ENCODE measurements around the gene SCYL1.

SCYL1 gene

DNA sequence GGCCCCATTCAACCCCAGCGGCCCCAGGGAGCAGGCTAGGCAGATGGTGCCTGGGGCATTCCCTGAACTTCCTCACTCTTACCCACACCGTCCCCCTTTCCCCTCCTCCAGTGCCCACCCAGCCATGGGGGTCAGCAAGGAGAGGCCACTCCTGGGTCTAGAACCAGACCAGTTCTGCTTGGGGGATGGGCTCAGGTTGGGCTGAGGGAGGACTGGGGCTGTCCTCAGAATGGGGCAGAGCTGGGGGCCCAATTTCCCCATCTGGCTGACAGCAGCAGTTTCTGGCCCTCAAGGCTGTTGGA, 12.4 kb downstream of the SCYL1 start:
- no peak for DNase-seq (ENCODE audit: low read depth)

DNA sequence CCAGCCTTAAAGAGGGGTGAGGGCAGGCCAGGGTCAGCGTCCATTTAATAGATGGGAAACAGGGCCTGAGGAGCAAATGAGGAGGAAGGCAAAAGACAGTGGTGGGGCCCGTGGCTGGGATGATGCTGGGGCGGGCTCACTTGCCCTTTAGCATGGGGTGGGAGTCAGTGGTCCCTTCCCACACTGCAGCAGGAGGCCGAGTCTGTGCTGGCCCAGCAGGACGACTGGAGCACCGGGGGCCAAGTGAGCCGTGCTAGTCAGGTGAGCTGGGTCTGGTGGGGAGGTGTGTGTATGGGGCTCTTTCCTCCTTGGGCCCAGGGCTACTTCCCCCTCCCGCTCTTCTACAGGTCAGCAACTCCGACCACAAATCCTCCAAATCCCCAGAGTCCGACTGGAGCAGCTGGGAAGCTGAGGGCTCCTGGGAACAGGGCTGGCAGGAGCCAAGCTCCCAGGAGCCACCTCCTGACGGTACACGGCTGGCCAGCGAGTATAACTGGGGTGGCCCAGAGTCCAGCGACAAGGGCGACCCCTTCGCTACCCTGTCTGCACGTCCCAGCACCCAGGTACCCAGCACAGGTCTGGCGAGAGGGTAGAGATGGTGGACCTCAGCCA, 12.8 kb downstream of the SCYL1 start:
- DNase-seq (ENCODE audit: low read depth) = no peak

DNA sequence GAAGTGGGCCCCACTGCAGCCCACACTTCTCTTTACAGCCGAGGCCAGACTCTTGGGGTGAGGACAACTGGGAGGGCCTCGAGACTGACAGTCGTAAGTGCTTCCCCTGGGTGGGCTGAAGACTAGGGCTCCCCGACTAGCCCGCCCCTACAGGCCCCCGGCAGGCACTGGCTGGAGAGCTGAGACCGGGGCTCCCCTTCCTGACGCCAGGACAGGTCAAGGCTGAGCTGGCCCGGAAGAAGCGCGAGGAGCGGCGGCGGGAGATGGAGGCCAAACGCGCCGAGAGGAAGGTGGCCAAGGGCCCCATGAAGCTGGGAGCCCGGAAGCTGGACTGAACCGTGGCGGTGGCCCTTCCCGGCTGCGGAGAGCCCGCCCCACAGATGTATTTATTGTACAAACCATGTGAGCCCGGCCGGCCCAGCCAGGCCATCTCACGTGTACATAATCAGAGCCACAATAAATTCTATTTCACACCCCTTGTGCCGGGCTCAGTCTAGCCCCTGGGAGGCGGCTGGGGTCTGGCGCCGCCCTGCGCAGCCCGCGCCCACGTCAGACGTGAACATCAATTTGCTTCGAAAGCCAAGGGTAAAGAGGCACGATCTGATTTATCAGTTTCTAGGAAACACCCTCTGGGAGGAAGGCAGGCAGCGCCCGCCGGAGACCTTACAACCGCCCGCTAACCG, 13.5 kb downstream of the SCYL1 start:
- DNase-seq (ENCODE audit: low read depth) = no peak

DNA sequence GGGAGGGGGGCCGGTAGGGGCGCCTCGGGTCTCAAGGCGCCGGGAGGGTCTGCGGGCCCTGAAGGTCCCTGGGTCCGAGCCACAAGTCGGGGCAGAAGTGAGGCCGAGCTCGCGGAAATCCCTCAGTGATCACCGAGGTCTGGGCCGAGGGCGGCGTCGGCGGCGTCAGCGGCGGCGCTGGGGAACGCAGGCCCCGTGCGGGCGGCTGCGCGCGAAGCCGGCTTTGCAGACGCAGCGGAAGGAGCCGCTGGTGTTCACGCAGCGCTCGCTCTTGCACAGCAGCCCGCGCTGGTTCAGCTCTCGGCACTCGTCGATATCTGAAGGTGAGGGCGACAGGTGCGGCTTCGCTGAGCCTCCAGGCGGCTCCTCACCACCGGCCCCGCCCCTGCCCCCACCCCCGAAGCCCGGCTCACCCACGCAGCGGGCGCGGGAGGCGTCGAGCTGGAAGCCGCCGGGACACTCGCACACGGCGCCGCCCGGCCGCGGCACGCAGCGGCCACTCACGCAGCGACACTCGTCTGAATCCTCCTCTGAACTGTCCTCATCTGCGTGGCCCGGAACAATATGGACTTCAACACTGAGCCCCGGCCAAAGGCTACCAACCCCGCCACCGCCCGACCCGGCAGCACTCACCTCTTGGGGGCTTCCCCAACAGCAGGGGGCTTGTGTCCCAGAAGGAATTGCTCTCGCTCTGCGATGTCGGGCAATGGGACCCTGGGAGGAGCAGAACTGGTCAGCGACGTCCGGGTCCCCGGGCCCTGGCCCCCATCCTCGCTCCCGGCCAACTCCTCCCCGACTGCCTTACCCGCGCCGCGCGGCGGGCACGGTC, 14.2 kb downstream of the SCYL1 start:
- peak; percentile 32 for DNase-seq (ENCODE audit: low read depth)

DNA sequence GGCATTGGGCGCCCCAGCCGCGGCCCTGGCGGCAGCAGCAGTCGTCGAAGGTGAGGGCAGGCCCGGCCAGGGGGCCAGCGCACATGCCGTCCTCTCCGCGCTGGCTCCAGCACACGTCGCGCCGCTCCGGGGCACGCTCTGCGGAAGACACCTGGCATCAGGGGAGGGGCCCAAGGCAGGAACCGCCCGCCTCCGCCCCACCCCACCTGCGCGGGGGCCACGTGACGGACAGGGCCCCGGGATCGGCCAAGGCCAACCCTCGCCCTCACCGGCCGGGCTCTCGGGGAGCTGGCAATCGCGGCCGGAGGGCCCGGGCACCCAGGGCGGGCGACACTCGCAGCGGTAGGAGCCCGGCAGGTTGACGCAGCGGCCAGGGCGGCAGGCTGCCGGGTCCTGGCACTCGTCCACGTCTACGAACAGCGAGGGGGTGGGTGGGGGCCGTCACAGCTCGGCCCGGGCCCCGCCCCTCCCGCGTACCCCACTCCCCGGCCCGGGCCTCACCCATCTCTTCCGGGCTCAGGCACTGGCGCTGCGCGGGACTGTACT, 14.9 kb downstream of the SCYL1 start:
- DNase-seq (ENCODE audit: low read depth) = no peak

DNA sequence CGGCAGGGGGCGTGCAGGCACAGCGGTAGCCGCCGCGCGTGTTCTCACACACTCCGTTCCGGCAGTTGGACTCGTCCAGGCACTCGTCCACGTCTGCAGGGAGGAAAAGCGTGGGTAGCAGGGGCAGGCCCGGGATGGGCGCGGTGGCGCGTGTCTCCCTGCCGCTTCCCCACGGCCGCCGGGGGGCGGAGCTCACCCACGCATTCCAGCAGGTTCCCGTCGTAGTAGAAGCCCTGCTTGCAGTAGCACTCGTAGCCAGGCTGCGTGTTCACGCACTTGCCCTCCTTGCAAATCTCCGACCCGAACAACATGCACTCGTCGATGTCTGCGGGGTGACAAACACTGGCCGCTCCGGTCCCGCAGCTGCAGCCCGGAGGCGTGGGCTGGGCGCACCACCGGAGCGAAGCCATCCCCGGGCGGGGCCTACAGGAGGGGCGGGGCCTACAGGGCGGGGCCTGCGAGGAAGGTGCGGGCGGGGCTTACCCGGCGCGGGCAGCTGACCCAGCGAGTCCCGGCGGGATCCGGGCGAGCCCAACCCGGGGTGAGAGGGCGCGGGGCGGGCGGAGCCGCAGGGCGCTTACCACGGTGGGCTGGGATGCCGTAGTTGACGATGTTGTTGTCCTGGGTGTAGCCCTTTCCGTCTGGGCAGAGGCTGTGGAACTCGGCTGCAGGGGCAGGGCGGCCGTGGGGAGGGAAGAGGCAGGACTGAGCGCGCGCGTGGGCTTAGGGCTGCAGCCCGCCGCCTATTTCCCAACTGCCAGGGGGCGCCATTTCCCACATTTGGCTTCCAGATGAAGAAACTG, 15.6 kb downstream of the SCYL1 start:
- DNase-seq (ENCODE audit: low read depth) = peak; percentile 84

DNA sequence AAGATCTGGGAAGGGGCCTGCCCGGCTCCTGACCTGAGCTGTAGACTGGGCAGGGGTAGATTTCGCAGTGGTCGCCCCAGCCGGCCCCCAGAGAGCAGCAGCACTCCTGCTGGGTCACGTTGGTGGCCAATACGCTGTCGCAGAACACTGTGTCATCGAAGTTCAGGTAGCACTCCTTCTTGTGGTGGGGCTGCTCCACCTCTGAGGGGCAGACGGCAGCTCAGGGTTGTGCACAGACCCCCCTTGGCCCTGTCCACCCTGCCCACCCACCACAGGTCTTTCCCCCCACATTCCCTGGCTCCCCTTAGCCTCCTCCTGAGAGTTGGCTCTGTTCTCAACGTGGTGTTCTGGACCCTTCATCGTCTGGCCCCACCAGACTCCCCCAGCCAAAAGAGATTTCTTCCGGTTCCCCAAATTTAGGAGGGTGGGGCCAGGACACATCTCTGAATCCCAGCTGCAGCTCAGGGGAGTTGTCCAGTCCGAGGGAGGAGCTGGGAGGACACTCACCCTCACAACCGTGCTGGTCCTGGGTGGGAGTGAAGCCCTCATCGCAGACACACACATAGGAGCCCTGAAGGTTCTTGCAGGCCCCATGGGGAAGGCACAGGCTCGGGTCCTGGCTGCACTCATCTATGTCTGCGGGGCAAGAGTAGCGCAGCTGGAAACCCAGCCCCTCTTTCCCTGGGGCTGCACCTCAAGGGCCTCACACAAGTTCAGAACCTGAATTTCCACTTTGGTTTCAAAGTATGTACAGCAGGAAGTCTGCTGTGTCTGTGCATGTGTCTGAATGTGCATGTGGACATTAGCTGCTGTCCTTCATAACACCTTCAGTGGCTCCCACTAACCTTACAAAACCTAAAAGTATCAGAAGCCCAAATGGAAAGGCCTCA, 16.5 kb downstream of the SCYL1 start:
- no peak for DNase-seq (ENCODE audit: low read depth)

DNA sequence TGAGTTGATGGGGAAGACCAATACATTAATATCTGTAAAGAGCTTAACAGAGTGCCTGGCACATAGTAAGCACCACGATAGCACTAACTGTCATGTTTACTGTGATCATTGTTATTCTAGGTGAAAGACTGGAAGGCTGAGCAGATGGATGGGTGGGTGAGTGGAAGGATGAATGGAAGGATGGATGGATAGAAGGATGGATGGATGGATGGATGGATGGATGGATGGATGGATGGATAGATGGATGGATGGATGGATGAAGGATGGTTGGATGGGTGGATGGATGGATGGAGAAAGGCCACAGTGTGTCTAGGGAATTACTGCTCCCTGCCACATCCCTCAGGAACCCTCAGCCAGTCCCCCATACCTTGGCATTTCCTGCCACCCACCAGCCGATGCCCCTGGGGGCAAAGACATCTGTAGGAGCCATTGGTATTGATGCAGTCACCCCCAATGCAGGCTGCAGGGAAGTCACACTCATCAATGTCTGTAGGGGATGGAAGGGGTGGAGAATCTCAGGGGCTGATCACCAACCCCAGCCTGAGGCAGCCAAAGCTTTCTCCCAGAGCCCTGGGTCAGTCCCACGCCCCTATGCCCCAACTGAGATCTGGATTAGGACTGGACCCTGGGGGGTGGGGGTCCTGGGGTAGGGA, 18.0 kb downstream of the SCYL1 start:
- DNase-seq (ENCODE audit: low read depth) = no peak

DNA sequence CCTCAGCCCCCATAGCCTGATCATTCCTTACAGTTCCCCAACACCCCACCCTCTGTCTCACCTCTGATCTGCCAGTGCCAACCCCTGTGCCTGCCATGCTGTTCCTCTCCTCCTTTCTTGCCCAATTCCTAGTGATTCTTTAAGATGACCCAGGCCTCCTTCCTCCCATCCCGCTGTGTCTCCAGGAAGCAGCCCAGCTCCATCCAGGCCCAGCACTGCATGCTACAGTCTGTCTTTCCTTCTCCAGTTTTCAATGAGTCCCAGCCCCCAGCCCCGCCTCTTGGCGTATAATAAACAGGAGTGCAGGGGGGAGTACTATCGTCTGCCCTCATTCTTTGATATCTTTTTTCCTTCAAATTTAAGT, 21.0 kb downstream of the SCYL1 start:
- no peak for DNase-seq (ENCODE audit: low read depth)

DNA sequence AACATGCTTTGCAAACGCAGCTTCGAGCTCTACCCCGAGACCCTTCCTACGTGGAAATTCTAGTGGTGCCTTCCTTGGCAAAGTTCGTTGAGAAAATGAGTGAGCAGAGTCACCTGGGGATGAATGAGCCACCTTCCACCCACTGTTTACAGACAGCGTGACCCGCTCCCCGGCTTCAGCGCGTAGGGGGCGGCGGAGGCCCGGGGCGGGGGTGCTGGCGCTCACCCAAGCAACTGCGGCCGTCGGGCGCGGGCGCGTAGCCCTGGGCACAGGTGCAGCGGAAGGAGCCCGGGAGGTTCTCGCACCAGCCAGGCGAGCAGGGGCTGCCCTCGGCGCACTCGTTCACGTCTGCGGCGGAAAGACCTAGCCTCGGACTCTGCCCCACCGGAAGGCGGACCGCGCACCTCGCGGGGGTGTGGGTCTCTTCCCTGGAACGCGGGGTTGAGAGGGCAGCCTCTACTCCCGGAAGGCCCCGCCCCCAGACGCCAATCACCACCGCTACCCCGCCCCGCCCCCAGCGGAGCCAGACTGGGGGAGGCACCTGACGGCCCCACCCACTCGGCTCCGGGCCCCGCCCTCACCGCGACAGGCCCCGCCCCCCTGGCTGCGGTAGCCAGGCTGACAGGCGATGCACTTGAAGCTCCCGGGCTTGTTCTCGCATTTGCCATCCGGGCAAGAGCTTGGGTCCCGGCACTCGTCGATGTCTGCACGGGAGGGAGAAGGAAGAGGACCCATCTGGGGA, 21.5 kb downstream of the SCYL1 start:
- DNase-seq (ENCODE audit: low read depth) = peak; percentile 63

DNA sequence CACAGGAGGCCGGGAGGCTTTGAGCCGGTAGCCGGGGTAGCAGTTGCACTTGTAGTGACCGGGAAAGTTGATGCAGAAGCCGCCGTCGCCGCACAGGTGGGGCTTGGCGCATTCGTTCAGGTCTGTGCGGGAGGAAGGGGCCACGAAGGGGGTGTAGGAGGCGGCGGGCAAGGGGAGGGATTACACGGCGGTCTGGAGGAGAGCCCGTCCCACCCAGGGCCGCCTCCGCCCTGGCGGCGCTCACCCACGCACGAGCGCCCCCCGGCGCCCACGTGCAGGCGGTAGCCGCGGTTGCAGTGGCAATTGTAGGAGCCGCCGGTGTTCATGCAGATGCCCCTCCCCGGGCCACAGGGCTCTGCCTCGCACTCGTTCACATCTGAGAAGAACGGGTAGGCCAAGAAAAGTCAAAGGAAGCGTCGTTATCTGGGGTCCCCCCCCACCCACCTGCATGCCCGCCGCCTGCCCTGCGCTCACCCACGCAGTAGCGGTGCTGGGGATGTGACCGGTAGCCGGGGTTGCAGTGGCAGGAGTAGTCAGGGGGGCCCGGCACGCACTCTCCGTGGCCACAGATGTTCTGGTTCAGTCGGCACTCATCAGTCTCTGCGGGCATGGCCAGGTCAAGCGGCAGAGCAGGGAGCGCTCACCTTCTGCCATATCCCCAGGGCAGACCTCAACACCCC, 22.7 kb downstream of the SCYL1 start:
- no peak for DNase-seq (ENCODE audit: low read depth)

DNA sequence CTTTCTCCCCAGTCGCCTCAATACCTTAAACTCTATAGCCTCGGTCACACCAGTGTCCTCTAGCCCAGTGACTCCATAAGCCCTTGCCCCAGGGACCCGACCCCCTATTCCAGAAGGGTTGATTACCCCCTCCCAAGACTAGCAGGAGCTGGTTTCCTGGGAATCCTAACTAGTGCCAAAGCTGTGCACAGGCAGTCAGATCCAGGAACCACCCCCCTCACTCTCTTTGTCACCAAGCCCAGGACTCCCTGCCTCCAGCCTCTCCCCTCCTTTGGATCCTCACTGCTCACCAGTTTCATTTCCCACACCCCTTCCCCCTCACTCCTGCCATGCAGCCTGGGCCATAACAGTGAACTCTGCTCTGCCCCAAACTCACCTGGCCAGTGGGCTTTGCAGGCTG, 23.5 kb downstream of the SCYL1 start:
- DNase-seq (ENCODE audit: low read depth) = no peak

DNA sequence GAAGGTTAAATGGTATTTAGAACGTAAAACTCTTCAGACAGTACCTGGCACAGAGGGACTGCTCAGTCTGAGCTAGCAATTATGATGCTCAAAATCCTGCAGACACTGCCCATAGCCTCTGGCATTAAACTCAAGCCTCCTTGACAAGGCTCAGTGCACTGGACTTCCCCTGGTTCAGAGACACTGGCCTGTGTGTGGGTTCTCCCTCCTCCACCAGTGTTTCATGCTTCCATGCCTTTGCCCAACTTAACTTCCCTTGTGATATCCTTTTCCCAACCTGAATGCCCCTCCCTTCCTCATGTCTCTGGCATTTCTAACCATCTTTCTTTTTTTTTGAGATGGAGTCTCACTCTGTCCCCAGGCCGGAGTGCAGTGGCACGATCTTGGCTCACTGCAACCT, 24.2 kb downstream of the SCYL1 start:
- DNase-seq (ENCODE audit: low read depth) = no peak

DNA sequence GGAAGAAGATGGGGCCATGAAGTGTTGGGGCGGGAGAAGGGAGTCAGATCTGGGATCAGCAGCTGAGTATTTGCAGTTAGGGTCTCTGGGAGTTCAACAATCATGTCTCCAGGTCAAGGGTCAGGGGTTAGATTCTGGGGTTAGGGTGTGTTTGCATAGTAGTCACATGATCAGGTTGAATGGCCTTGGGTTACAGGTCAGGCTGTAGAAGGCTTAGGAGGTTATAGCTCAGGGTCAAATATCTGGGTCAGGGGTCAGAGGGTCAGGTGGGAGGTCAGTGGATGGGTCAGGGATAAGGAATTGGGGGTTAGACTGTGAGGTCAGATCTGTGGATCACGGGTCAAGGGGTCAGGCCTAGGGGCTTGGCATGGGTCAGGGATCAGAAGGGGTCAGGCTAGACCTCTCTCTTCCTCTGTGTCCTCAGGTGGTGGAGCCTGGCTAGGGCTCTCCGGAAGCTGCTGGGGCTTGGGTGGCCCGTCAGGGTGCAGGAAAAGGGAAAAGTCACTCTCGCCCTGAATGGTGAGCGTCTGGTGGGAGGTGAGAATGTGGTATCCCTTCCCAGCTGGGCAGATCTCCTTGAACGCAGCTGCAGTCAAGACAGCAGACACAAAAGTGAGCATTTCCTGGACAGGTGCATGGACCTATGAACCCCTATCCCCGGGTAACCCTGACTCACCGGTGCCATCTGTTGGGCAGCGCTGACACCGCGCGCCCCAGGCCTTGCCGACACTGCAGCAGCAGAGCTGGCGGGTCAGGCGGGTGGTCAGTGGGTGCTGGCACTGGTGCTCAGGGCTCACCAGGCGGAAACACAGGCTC, 26.9 kb downstream of the SCYL1 start:
- peak; percentile 45 for DNase-seq (ENCODE audit: low read depth)

DNA sequence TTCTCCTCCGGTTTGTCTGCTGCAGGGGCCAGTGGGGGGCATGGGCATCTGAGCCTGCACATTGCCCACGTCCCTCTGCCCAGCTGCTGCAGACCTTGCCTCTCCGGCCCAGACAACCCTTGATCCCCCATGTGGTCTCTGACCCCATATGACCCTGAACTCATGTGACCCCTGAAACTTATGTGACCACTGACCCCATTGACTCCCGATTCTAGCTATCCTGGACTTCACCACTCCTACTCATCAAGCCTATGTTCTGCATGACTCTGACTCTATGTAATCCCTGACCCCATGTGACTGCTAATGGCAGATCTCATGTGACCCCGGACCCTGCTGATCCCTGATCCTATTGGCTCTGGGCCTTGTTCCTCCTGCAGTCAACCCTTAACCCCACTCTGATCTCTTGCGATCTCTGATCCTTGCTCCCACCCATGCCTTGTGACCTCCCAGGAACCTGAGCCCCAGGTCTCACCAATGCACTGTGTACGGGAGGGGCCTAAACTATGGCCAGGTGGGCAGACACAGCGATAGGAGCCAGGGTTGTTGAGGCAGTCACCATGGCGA, 27.6 kb downstream of the SCYL1 start:
- no peak for DNase-seq (ENCODE audit: low read depth)

DNA sequence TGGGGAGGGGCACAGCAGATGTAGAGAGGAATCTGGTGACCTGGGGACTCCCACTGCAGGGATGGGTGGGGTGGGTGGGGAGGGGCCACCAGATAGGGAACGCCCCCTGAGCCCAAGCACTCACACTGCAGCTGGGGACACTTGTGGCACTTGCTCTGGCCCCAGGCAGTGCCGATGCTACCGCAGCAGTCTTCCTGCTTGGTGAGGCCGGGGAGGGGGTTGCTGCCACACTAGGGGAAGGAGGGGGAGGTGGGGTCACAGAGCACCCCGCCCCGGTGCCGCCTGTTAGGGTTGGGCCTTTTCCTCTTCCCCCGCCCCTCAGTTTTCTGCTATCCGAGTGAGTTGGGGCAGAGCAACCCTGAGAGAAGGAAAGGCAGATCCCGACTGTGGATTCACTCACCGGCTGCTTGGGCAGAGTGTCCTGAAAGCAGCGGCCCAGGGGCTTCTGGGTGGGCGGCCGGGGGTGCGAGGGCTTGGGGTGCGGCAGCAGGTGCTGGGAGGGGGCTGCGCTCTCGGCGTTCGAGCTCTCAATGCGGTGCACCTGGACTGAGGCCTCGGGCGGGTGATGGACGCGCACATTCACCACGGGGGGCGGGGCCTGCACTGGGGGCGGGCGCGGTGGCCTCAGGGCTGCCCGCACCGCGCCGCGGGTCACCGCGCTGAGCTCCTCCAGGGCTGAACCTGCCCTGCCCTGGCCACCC, 28.6 kb downstream of the SCYL1 start:
- no peak for DNase-seq (ENCODE audit: low read depth)

DNA sequence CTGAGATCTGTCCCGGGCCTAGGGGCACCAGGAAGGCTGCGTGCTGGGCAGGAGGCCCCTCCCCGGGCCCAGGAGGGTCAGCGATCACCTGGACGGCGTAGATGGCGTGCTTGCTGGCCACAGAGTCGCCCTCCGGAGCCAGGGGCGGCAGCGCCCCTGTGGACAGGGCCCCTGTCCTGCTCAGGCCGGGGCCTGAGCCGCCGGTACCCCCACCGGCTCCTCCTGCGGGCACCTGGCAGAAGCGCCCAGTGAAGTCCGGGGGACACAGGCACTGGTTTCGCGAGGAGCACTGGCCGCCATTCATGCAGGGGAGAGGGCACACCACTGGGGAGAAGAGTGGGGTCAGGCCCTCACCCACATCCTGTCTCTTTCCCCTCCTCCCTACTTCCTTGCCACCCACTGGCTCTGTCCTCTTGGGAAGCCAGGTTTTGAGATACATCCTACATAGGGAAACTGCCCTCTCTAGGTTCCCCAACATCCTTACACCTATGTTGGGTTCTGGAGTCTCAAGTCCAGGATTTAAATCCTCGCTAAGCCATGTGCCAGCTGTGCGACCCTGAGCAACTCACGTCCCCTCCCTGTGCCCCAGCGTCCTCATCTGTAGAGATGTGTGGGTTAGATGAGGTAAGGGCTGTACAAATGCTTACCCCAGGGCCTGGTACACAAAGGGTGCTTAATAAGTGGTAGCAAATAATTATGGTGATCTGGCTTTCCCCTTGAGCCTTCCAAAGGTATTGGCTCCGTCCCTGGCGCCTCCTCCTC, 29.4 kb downstream of the SCYL1 start:
- DNase-seq (ENCODE audit: low read depth) = no peak
